HEK293 (cell line): ENCODE data around the gene CASKIN1.
A peak's percentile ranks its signal among the peaks of the same experiment; 100 is the strongest.

Experiments
- CTCF ChIA-PET: fragments of 350-600 bp; formaldehyde crosslinking; extraction: SDS; loops from one replicate; lab custom pipeline; 2021; ENCODE audit warnings: antibody characterized with exemption; lab: Yijun Ruan, JAX
- POLR2A ChIA-PET: fragments of 300-600 bp; formaldehyde crosslinking; extraction: SDS; loops from one replicate; lab custom pipeline; 2020; ENCODE audit warnings: antibody characterized with exemption, inconsistent platforms; lab: Yijun Ruan, JAX
- H3K27ac ChIP-seq: fragments of 200-500 bp; sonication (Bioruptor generic); 2 replicates; pipeline ENCODE4 v1.5.1; 2014; ENCODE audit warnings: low read depth, low read length, control low read depth, inconsistent platforms; ENCODE audit errors: extremely low read depth
- H3K36me3 ChIP-seq, 2 experiments: fragments of 200-500 bp in 1 of 2; sonication (Bioruptor generic) in 1 of 2; 1 replicate in 1 of 2; 2 replicates in 1 of 2; pipeline ENCODE4 v1.5.1; 2014 to 2017; ENCODE audit warnings: inconsistent platforms in 2 of 2, low read length in 2 of 2; ENCODE audit not compliant: control insufficient read depth in 2 of 2, insufficient read depth in 1 of 2
- H3K4me1 ChIP-seq: fragments of 200-500 bp; sonication (Bioruptor generic); 2 replicates; pipeline ENCODE4 v1.5.1; 2014; ENCODE audit warnings: mild to moderate bottlenecking, low read length, inconsistent platforms; ENCODE audit not compliant: control insufficient read depth, insufficient read depth
- H3K4me3 ChIP-seq: 2 replicates; pipeline ENCODE4 v1.5.1; 2011; ENCODE audit warnings: low read depth, mild to moderate bottlenecking, control low read depth, low read length, moderate library complexity
- H3K9me3 ChIP-seq: fragments of 200-500 bp; sonication (Bioruptor generic); 2 replicates; pipeline ENCODE4 v1.5.1; 2014; ENCODE audit warnings: low read depth, low read length, inconsistent platforms; ENCODE audit not compliant: control insufficient read depth, insufficient read depth
- BCL11B ChIP-seq: fragments of 450-650 bp; formaldehyde crosslinking; IDR thresholded peaks from 2 replicates; pipeline ENCODE4 v1.5.1; 2016; ENCODE audit warnings: low read depth, missing biosample characterization, missing genetic modification characterization
- CTCF ChIP-seq: fragments of 450-650 bp; formaldehyde crosslinking; IDR thresholded peaks from 2 replicates; pipeline ENCODE4 v1.5.1; 2016; ENCODE audit warnings: missing biosample characterization, missing genetic modification characterization
- GLIS2 ChIP-seq: fragments of 450-650 bp; formaldehyde crosslinking; IDR thresholded peaks from 2 replicates; pipeline ENCODE4 v1.5.1; 2016; ENCODE audit warnings: missing biosample characterization, missing genetic modification characterization
- KLF17 ChIP-seq: fragments of 450-650 bp; formaldehyde crosslinking; IDR thresholded peaks from 2 replicates; pipeline ENCODE4 v1.5.1; 2016; ENCODE audit warnings: missing biosample characterization, missing genetic modification characterization
- PATZ1 ChIP-seq: fragments of 450-650 bp; formaldehyde crosslinking; IDR thresholded peaks from 2 replicates; pipeline ENCODE4 v1.5.1; 2016; ENCODE audit warnings: missing biosample characterization, missing genetic modification characterization
- TCF7L2 ChIP-seq: IDR thresholded peaks from 2 replicates; pipeline ENCODE4 v1.6.1; 2011; ENCODE audit warnings: low read depth, mild to moderate bottlenecking, inconsistent platforms, low read length, moderate library complexity, borderline replicate concordance
- ZBTB1 ChIP-seq: fragments of 450-650 bp; formaldehyde crosslinking; IDR thresholded peaks from 2 replicates; pipeline ENCODE4 v1.5.1; 2016; ENCODE audit warnings: missing biosample characterization, missing genetic modification characterization
- ZBTB7A ChIP-seq: fragments of 450-650 bp; formaldehyde crosslinking; IDR thresholded peaks from 2 replicates; pipeline ENCODE4 v1.5.1; 2016; ENCODE audit warnings: low read depth, missing biosample characterization, missing genetic modification characterization
- ZNF335 ChIP-seq: fragments of 450-650 bp; formaldehyde crosslinking; conservative IDR thresholded peaks from 2 replicates; pipeline ENCODE4 v1.5.1; 2016; ENCODE audit warnings: missing biosample characterization, missing genetic modification characterization
- ZNF341 ChIP-seq: fragments of 450-650 bp; formaldehyde crosslinking; IDR thresholded peaks from 2 replicates; pipeline ENCODE4; 2016; ENCODE audit warnings: low read depth, missing biosample characterization, missing genetic modification characterization
- ZNF350 ChIP-seq: fragments of 450-650 bp; formaldehyde crosslinking; IDR thresholded peaks from 2 replicates; pipeline ENCODE4 v1.5.0; 2017; ENCODE audit warnings: missing biosample characterization, mild to moderate bottlenecking, missing genetic modification characterization
- ZNF510 ChIP-seq: fragments of 450-650 bp; formaldehyde crosslinking; IDR thresholded peaks from 2 replicates; pipeline ENCODE4 v1.5.1; 2018; ENCODE audit warnings: mild to moderate bottlenecking, missing genetic modification characterization, missing biosample characterization; ENCODE audit not compliant: insufficient replicate concordance
- ZNF530 ChIP-seq: fragments of 450-650 bp; formaldehyde crosslinking; IDR thresholded peaks from 2 replicates; pipeline ENCODE4 v1.5.1; 2016; ENCODE audit warnings: low read depth, missing biosample characterization, missing genetic modification characterization
- TF ChIP-seq, protein P1 (sequence below): fragments of 450-650 bp; formaldehyde crosslinking; optimal IDR thresholded peaks from 2 replicates; pipeline ENCODE3; 2016; ENCODE audit warnings: missing biosample characterization, mild to moderate bottlenecking, missing genetic modification characterization
- TF ChIP-seq, protein P2 (sequence below): fragments of 450-650 bp; formaldehyde crosslinking; IDR thresholded peaks from 2 replicates; pipeline ENCODE4 v1.5.1; 2016; ENCODE audit warnings: missing biosample characterization, missing genetic modification characterization
- TF ChIP-seq, protein P3 (sequence below): fragments of 450-650 bp; formaldehyde crosslinking; IDR thresholded peaks from 2 replicates; pipeline ENCODE4; 2016; ENCODE audit warnings: missing biosample characterization, missing genetic modification characterization

Gene CASKIN1

GRCh38 chr16:2155977-2156848, 40.2 kb downstream of the CASKIN1 start:
- ChIA-PET CTCF (interaction anchor here (0.6 to 3.8 kb wide), 8 partner anchors 16 to 309 kb away, joined by 3 to 26 read pairs (median 4); partner anchors contain the start of gene ECI1), POLR2A (interaction anchor here (0.5 to 2.6 kb wide), 88 partner anchors 7 to 749 kb away, joined by 3 to 92 read pairs (median 5); partner anchors contain the start of genes AMDHD2, ATP6V0C, BRICD5 and CEMP1)
- H3K27ac ChIP-seq: peak overlapping the region; percentile 20; the same call in 1 of the 2 replicates
- peak overlapping the region; percentile 77 for H3K4me3 ChIP-seq
- TF ChIP-seq, protein P1, sequence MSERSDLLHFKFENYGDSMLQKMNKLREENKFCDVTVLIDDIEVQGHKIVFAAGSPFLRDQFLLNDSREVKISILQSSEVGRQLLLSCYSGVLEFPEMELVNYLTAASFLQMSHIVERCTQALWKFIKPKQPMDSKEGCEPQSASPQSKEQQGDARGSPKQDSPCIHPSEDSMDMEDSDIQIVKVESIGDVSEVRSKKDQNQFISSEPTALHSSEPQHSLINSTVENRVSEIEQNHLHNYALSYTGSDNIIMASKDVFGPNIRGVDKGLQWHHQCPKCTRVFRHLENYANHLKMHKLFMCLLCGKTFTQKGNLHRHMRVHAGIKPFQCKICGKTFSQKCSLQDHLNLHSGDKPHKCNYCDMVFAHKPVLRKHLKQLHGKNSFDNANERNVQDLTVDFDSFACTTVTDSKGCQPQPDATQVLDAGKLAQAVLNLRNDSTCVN (tag by site-specific recombination): peak; percentile 49
- no peak for TF ChIP-seq ZNF350 (tag by site-specific recombination)
- TF ChIP-seq, protein P2, sequence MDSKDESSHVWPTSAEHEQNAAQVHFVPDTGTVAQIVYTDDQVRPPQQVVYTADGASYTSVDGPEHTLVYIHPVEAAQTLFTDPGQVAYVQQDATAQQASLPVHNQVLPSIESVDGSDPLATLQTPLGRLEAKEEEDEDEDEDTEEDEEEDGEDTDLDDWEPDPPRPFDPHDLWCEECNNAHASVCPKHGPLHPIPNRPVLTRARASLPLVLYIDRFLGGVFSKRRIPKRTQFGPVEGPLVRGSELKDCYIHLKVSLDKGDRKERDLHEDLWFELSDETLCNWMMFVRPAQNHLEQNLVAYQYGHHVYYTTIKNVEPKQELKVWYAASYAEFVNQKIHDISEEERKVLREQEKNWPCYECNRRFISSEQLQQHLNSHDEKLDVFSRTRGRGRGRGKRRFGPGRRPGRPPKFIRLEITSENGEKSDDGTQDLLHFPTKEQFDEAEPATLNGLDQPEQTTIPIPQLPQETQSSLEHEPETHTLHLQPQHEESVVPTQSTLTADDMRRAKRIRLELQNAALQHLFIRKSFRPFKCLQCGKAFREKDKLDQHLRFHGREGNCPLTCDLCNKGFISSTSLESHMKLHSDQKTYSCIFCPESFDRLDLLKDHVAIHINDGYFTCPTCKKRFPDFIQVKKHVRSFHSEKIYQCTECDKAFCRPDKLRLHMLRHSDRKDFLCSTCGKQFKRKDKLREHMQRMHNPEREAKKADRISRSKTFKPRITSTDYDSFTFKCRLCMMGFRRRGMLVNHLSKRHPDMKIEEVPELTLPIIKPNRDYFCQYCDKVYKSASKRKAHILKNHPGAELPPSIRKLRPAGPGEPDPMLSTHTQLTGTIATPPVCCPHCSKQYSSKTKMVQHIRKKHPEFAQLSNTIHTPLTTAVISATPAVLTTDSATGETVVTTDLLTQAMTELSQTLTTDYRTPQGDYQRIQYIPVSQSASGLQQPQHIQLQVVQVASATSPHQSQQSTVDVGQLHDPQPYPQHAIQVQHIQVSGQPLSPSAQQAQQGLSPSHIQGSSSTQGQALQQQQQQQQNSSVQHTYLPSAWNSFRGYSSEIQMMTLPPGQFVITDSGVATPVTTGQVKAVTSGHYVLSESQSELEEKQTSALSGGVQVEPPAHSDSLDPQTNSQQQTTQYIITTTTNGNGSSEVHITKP (tag by site-specific recombination): peak; percentile 25; the same call in 1 of the 2 replicates
- TF ChIP-seq ZNF335 (tag by site-specific recombination): peak; percentile 81
- 0 out of 2 replicates have a peak, but pooled peaks have one; percentile 38 for TF ChIP-seq KLF17 (tag by site-specific recombination)
- TF ChIP-seq, protein P3, sequence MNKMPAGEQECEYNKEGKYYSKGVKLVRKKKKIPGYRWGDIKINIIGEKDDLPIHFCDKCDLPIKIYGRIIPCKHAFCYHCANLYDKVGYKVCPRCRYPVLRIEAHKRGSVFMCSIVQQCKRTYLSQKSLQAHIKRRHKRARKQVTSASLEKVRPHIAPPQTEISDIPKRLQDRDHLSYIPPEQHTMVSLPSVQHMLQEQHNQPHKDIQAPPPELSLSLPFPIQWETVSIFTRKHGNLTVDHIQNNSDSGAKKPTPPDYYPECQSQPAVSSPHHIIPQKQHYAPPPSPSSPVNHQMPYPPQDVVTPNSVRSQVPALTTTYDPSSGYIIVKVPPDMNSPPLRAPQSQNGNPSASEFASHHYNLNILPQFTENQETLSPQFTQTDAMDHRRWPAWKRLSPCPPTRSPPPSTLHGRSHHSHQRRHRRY: no peak
- 0 out of 2 replicates have a peak, but pooled peaks have one; percentile 61 for TF ChIP-seq BCL11B (tag by site-specific recombination)
- TF ChIP-seq ZNF510: no peak
- TF ChIP-seq PATZ1 (tag by site-specific recombination): 0 out of 2 replicates have a peak, but pooled peaks have one; percentile 12
- TF ChIP-seq CTCF (tag by site-specific recombination): peak; percentile 16; the same call in 1 of the 2 replicates
- no peak for TF ChIP-seq TCF7L2
- 0 out of 2 replicates have a peak, but pooled peaks have one; percentile 12 for TF ChIP-seq GLIS2 (tag by site-specific recombination)
- no peak for TF ChIP-seq ZNF530
- peak; percentile 55 for TF ChIP-seq ZNF341 (tag by site-specific recombination)
- 0 out of 2 replicates have a peak, but pooled peaks have one; percentile 30 for TF ChIP-seq ZBTB7A (tag by site-specific recombination)
- TF ChIP-seq ZBTB1: no peak
- TF ChIP-seq, all 188 proteins: peak for 10
- Histone ChIP-seq H3K36me3 (peaks cover 0 to 40% of the 10 kb centered on the region in 2 experiments; a peak in 2 of 3 replicates), H3K9me3 (no peaks in the 10 kb centered on the region), H3K4me1 (no peaks in the 10 kb centered on the region)
